Frontal cortex (tissue), 4 donors: ENCODE results near the gene EPS8L2. TPM values are rescaled to one million over a fixed set of nuclear protein-coding genes. Genes with fewer than 3 reads are reported as not detected.

Experiments used
- DNase-seq, 2 donors: peaks; one replicate each; pipeline ENCODE4 v3.0.0; 2012; ENCODE audit warnings: low spot score in 2 of 2
- FAIRE-seq: peaks from 2 replicates; lab custom pipeline; 2012; peaks lifted over from hg19 to GRCh38; lab: Jason Lieb, UNC
- total RNA-seq: library from RNA; depleted of rRNA; stranded (reverse); fragments of >200 nt; gene quantifications from one replicate; pipeline ENCODE4 v1.2.3, GENCODE V29; 2014
- donor health status: control.
- donor health status: control.
- donor health status: control.

Gene EPS8L2
- 0.41 TPM for total RNA-seq

DNA sequence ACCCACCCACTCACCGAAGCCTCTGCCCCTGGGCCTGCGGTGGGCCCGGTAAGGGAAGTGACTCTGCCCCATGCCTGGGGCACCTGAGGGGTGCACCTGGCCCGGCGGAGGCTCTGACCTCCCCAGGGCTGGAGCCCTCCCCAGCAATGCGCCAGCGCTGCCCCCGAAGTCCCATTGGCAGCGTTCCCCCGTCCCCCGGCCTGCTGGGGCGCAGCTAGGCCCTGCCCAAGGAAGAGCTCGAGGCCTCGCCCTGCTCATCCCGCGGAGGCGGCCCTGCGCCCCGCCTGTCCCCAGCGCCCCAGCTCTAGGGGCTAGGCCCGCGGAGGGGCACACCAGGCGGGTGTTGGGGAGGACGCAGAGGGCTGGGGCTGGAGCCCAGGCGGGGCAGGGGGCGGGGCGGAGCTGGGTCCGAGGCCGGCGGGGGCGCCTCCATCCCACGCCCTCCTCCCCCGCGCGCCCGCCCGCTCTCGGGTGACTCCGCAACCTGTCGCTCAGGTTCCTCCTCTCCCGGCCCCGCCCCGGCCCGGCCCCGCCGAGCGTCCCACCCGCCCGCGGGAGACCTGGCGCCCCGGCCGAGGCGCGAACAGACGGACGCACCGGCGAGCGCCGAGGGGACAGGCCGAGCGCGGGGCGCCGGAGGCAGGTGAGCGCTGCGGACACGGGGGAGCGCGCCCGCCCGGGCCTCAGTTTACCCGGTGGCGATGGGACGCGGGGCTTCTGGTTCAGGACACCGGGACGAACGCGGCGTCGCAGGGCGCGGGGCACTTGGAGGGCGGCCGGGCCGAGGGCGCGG lies at the start of gene EPS8L2:
EPS8L2 (plus strand) TSS at position 586 of the 793 bp plus-strand sequence. CDS start 3,177 bp downstream, outside the sequence.
- FAIRE-seq (no peak), DNase-seq (no peak)

- no peak for FAIRE-seq
- no peak for DNase-seq
These were observed 49.6 kb upstream of the EPS8L2 start for GRCh38 chr11:656426-656825.

- FAIRE-seq (no peak), DNase-seq (no peak)
These were observed 49.2 kb upstream of the EPS8L2 start for GRCh38 chr11:656866-657265.

GRCh38 chr11:657691-658126 lies 48.3 kb upstream of the EPS8L2 start:
- DNase-seq, result no peak
- FAIRE-seq, result no peak

DNA sequence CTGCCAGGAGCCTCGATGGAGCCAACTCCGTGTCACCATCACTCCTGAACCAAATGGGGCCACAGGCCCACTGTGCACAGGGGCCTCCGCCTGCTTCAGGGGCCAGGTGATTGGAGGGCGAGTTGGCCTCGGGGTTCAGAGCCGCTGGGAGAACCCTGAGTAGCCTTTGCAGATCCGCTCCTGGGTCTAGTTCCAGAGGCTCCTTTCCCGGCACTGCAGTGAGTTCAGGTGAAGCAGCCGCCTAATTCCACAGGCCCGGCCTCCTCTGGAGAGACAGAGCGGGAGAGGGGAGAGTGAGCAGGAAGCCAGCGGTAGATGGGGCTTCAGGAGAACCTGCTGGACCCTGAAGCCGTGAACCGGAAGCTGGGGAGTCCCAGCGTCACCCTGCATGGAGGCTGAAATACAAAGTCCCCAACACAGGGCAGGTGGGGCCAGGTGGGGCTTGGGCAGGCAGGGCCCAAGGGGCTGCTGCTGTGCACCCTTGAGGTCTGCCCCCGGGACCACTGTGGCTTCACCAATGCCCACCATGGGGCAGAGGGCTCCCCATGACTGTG lies 46.4 kb upstream of the EPS8L2 start:
- no peak for FAIRE-seq
- DNase-seq, result no peak

DNA sequence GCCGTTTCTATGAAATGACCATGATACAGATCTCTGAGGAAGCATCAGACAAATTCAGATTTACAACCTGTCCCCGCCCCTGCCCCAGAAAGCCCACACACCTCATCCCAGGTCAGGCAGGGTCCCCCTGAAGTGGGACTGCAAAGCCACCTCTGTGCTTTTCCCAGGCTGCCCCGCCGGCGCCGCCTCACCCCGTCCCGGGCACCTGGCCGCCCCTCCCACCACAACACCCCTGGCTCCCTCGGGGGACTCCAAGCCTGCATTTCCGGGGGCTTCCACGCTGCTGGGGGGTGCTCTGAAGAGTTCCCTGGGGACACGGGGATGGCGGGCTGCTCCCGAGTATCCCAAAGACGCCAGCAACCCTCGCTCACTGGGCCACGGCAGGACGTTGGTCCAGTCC lies 45.8 kb upstream of the EPS8L2 start:
- DNase-seq, result no peak
- FAIRE-seq, result no peak

- no peak for DNase-seq
- no peak for FAIRE-seq
These were observed 45.2 kb upstream of the EPS8L2 start for GRCh38 chr11:660681-661444.

DNA sequence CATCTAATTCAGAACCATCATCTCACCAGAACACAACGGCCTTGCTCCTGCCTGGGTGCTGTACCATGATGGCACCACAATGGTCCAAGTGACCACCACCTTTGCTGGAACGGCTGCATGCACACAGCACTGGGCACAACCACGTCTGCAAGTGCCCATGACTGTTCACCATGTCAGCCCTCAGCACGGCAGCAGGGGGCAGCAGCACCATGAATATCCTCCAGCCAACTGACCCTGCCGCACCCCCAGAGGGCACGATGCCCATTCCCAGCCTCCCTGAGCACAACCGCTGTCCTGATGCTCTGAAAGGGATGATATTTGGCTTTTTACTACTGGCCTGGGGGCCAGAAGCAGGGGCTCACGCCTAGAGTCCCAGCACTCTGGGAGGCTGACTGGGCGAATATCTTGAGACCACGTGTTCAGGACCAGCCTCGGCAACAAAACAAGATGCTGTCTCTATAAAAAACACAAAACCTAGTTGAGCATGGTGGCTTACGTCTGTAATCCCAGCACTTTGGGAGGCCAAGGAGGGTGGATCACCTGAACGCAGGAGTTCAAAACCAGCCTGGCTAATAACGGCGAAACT lies 43.2 kb upstream of the EPS8L2 start:
- DNase-seq, result peak; percentile 79 to 86
- no peak for FAIRE-seq

- FAIRE-seq (no peak), DNase-seq (no peak)
These were observed 40.8 kb upstream of the EPS8L2 start for GRCh38 chr11:665062-665703.

GRCh38 chr11:665704-666281 lies 40.2 kb upstream of the EPS8L2 start:
- DNase-seq (no peak), FAIRE-seq (no peak)

- no peak for FAIRE-seq
- no peak for DNase-seq
These were observed 32.2 kb upstream of the EPS8L2 start for GRCh38 chr11:673866-674265.

DNA sequence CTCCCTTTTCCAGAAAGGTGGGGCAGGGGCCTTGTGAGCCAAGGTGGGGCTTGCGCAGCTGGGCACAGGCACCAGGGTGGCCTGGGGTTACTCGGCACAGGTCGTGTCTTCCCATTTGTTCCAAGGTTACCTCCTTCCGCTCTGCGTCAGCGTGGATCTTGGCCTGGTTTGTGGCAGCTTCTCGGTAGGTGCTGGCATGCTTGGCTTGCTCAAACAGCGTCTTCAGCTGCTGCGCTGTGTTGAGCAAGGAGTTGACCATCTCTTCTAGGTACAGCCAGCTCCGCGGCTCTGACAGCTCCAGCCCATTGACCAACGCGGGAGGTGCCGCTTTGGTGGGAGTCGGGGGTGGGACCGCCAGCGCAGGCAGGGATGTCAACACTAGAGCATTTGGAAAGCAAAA lies 31.6 kb upstream of the EPS8L2 start:
- DNase-seq, result no peak
- no peak for FAIRE-seq

- FAIRE-seq (no peak), DNase-seq (no peak)
These were observed 27.7 kb upstream of the EPS8L2 start for GRCh38 chr11:678297-678696.

- FAIRE-seq (no peak), DNase-seq (no peak)
These were observed 26.5 kb upstream of the EPS8L2 start for GRCh38 chr11:679271-680207.

DNA sequence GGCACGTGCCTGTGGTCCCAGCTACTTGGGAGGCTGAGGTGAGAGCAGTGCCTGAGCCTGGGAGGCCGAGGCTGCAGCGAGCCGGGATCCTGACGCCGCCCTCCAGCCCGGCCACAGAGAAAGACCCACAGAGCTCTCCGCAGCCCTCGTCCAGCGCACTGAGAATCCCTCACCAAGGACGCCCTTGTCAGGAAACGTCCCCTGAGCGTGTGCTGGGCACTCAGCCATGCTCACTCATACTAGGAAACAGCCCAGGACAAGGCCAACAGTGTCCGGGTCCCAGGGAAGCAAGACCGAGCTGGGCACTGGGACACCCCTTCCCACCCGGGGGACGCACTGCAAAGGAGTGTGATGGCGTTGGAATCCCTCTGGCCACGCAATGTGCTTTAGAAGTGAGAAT lies 25.6 kb upstream of the EPS8L2 start:
- no peak for FAIRE-seq
- DNase-seq, result no peak

DNA sequence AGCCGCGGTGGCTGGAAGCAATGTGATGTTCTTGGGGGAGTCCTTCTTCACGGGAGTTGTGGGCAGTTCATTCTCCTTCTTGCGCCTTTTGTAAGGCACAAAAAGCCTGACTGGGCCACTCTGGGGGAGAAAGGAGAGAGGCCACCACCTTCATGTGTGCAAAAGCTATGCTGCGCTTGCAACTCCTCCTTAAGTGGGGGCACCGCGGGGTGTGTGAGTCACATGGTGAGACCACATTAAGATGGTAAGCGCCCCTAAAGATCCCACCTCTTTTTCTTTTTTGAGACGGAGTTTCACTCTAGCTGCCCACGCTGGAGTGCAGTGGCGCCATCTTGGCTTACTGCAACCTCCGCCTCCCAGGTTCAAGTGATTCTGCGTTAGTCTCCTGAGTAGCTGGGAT lies 25.1 kb upstream of the EPS8L2 start:
- no peak for FAIRE-seq
- no peak for DNase-seq

DNA sequence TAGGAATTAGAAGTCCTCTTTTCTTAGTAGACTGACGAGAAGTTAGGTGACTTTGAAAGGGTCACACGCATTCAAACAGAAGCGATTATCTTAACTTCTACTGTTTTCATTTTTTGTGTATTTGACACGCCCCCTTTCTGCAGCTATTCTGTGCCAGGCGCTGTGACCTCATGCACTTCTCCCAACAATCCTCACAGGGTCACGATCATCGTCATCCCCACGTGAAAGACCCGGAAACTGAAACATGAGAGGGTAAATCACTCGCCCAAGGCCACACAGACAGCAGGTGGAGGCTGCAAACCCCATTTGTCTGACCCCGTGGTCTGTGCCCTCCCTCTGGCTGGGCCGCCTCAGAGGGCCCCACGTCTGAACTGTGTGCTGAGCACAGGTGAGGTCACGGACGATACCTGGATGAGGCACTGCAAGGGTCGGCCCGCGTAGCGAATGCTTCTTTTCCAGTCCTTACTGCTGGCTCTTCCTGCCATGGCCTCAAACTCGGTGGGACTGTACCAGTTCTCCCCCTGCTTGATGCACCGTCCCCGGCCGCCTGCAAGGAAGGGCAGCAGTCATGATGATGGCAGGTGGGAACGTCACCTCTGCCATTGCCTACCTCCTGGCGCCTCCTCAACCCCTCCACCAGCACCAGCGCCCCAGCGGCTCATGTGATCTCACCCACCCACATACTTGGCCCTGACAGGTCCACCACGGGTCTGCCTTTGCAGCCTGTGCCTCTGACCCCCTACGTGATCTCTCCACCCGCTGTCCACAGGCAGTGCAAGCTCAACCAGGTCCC lies 19.4 kb upstream of the EPS8L2 start:
- FAIRE-seq (no peak), DNase-seq (no peak)

GRCh38 chr11:687751-688150 lies 18.3 kb upstream of the EPS8L2 start:
- DNase-seq (no peak), FAIRE-seq (no peak)
